Measurements from ENCODE around the gene HOXB1. TPM values are rescaled to one million over a fixed set of nuclear protein-coding genes. Genes with fewer than 3 reads are reported as not detected.

HOXB1 gene
- total and polyA plus RNA-seq, 2 experiments from 2014 or later = not detected

GRCh38 chr17:48497103-48497502 lies 33.7 kb downstream of the HOXB1 start (continued):
- TF ChIP-seq CTCF (conservative IDR thresholded peaks at IDR 0.05; ENCODE audit: low read depth in 2 of 2) = no peak
- TF ChIP-seq CREB1 (CRISPR knock-in tag; IDR thresholded peaks at IDR 0.05; ENCODE audit: low read depth) = no peak
- TF ChIP-seq REST (IDR thresholded peaks at IDR 0.05; ENCODE audit: unreplicated experiment) = no peak
- no peak for TF ChIP-seq NANOG (IDR thresholded peaks at IDR 0.05; ENCODE audit: borderline replicate concordance)
- no peak for TF ChIP-seq EZH2phosphoT487 (IDR thresholded peaks at IDR 0.05; ENCODE audit: unreplicated experiment)
- TF ChIP-seq JUNB (IDR thresholded peaks at IDR 0.05; ENCODE audit: unreplicated experiment) = no peak

GRCh38 chr17:48494335-48494734 lies 36.5 kb downstream of the HOXB1 start:
- DNase-seq (ENCODE audit: low spot score) = no peak
- H3K4me1 ChIP-seq (ENCODE audit: insufficient read depth) = peaks cover 22% of the 10 kb centered on the region
- Mint-ChIP-seq H3K27me3 (ENCODE audit: insufficient read depth, low read depth, poor library complexity) (peaks cover 38% of the 10 kb centered on the region), H3K27ac (no peak overlapping the region), H3K4me1 (peaks cover 27% of the 10 kb centered on the region), H3K36me3 (ENCODE audit: low read depth) (no peaks in the 10 kb centered on the region), H3K4me3 (no peak overlapping the region), H3K9me3 (no peaks in the 10 kb centered on the region)
- H3K79me2 ChIP-seq (replicated peaks; ENCODE audit: insufficient read depth) = no peaks in the 10 kb centered on the region
- ATAC-seq = no peak
- no peak overlapping the region for H3K4me2 ChIP-seq
- H2AFZ ChIP-seq = no peak overlapping the region
- 0 out of 2 replicates have a peak, but pooled peaks cover 13% of the 10 kb centered on the region for H4K20me1 ChIP-seq (replicated peaks; ENCODE audit: insufficient read depth)
- H3K9me2 ChIP-seq (ENCODE audit: insufficient read depth) = no peaks in the 10 kb centered on the region
- no peak overlapping the region for H3K27ac ChIP-seq (ENCODE audit: low read depth)
- H3K27me3 ChIP-seq (ENCODE audit: insufficient read depth) = peaks cover 89% of the 10 kb centered on the region
- H3F3A ChIP-seq (replicated peaks; ENCODE audit: low read depth) = 0 out of 2 replicates have a peak, but pooled peaks cover 3% of the 10 kb centered on the region
- no peak overlapping the region for H3K4me3 ChIP-seq
- H3K36me3 ChIP-seq (ENCODE audit: insufficient read depth) = no peaks in the 10 kb centered on the region
- no peak for TF ChIP-seq REST (IDR thresholded peaks at IDR 0.05; ENCODE audit: unreplicated experiment)
- TF ChIP-seq, protein P1, sequence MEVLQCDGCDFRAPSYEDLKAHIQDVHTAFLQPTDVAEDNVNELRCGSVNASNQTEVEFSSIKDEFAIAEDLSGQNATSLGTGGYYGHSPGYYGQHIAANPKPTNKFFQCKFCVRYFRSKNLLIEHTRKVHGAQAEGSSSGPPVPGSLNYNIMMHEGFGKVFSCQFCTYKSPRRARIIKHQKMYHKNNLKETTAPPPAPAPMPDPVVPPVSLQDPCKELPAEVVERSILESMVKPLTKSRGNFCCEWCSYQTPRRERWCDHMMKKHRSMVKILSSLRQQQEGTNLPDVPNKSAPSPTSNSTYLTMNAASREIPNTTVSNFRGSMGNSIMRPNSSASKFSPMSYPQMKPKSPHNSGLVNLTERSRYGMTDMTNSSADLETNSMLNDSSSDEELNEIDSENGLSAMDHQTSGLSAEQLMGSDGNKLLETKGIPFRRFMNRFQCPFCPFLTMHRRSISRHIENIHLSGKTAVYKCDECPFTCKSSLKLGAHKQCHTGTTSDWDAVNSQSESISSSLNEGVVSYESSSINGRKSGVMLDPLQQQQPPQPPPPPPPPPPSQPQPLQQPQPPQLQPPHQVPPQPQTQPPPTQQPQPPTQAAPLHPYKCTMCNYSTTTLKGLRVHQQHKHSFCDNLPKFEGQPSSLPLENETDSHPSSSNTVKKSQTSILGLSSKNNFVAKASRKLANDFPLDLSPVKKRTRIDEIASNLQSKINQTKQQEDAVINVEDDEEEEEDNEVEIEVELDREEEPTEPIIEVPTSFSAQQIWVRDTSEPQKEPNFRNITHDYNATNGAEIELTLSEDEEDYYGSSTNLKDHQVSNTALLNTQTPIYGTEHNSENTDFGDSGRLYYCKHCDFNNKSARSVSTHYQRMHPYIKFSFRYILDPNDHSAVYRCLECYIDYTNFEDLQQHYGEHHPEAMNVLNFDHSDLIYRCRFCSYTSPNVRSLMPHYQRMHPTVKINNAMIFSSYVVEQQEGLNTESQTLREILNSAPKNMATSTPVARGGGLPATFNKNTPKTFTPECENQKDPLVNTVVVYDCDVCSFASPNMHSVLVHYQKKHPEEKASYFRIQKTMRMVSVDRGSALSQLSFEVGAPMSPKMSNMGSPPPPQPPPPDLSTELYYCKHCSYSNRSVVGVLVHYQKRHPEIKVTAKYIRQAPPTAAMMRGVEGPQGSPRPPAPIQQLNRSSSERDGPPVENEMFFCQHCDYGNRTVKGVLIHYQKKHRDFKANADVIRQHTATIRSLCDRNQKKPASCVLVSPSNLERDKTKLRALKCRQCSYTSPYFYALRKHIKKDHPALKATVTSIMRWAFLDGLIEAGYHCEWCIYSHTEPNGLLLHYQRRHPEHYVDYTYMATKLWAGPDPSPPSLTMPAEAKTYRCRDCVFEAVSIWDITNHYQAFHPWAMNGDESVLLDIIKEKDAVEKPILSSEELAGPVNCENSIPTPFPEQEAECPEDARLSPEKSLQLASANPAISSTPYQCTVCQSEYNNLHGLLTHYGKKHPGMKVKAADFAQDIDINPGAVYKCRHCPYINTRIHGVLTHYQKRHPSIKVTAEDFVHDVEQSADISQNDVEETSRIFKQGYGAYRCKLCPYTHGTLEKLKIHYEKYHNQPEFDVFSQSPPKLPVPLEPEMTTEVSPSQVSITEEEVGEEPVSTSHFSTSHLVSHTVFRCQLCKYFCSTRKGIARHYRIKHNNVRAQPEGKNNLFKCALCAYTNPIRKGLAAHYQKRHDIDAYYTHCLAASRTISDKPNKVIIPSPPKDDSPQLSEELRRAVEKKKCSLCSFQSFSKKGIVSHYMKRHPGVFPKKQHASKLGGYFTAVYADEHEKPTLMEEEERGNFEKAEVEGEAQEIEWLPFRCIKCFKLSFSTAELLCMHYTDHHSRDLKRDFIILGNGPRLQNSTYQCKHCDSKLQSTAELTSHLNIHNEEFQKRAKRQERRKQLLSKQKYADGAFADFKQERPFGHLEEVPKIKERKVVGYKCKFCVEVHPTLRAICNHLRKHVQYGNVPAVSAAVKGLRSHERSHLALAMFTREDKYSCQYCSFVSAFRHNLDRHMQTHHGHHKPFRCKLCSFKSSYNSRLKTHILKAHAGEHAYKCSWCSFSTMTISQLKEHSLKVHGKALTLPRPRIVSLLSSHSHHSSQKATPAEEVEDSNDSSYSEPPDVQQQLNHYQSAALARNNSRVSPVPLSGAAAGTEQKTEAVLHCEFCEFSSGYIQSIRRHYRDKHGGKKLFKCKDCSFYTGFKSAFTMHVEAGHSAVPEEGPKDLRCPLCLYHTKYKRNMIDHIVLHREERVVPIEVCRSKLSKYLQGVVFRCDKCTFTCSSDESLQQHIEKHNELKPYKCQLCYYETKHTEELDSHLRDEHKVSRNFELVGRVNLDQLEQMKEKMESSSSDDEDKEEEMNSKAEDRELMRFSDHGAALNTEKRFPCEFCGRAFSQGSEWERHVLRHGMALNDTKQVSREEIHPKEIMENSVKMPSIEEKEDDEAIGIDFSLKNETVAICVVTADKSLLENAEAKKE (CRISPR knock-in tag; IDR thresholded peaks at IDR 0.05) = no peak

All from GM23338 (cell line).